B cell (primary cell): ENCODE results near the gene TRMT2A. TPM values are rescaled to one million over a fixed set of nuclear protein-coding genes. Genes with fewer than 3 reads are reported as not detected.

ENCODE experiments used
- ATAC-seq: fragments of 200-7000 bp; cut with Tn5 transposase; one replicate; pipeline ENCODE4 v1.10.0; 2021; ENCODE audit warnings: low read depth, mild to moderate bottlenecking, moderate number of reproducible peaks, moderate library complexity
- CTCF ChIA-PET: fragments of 350-600 bp; sonication (Branson Sonifier 250); formaldehyde crosslinking; loops from one replicate; lab custom pipeline; 2021; ENCODE audit warnings: antibody characterized with exemption, inconsistent platforms; lab: Charles Lee
- POLR2A ChIA-PET: fragments of 350-600 bp; sonication (Branson Sonifier 250); formaldehyde crosslinking; loops from one replicate; lab custom pipeline; 2021; ENCODE audit warnings: antibody characterized with exemption; lab: Charles Lee
- DNase-seq: peaks from one replicate; pipeline ENCODE4 v3.0.0; 2013
- H2AFZ ChIP-seq: 2 replicates; pipeline ENCODE4 v1.6.1; 2012; ENCODE audit warnings: mild to moderate bottlenecking, low read depth, low read length; ENCODE audit not compliant: insufficient read depth, poor library complexity, severe bottlenecking
- H3K27ac ChIP-seq, 2 donors: 1 replicate in 1 of 2; 2 replicates in 1 of 2; pipeline ENCODE4 v1.5.1; 2012 to 2013; ENCODE audit warnings: low read length in 2 of 2, mild to moderate bottlenecking in 2 of 2, moderate library complexity in 1 of 2
- H3K27me3 ChIP-seq, 4 experiments: fragments of 200-600 bp in 1 of 4; sonication (generic) in 1 of 4; replicated peaks in 1 of 4; 1 replicate in 2 of 4; 2 replicates in 2 of 4; pipeline versions ENCODE4 v1.6.1 to v1.7.0; 2013 to 2016; ENCODE audit warnings: low read length in 3 of 4, mild to moderate bottlenecking in 2 of 4, mixed read lengths in 1 of 4, moderate library complexity in 1 of 4; ENCODE audit not compliant: insufficient read depth in 4 of 4, control insufficient read depth in 3 of 4; ENCODE audit errors: control extremely low read depth in 1 of 4
- H3K36me3 ChIP-seq, 2 experiments: replicated peaks in 1 of 2; 1 replicate in 1 of 2; 2 replicates in 1 of 2; pipeline versions ENCODE4 v1.6.1 to v1.7.1; 2013; ENCODE audit warnings: low read length in 1 of 2; ENCODE audit not compliant: insufficient read depth in 2 of 2, control insufficient read depth in 1 of 2; ENCODE audit errors: control extremely low read depth in 1 of 2, extremely low read depth in 1 of 2
- H3K4me1 ChIP-seq, 2 donors: fragments of 200-600 bp in 1 of 2; sonication (generic) in 1 of 2; 1 replicate in 1 of 2; 2 replicates in 1 of 2; pipeline versions ENCODE4 v1.5.1 to v1.6.1; 2013 to 2017; ENCODE audit warnings: low read length in 2 of 2; ENCODE audit not compliant: control insufficient read depth in 2 of 2, insufficient read depth in 2 of 2
- H3K4me2 ChIP-seq: replicated peaks from 2 replicates; pipeline ENCODE3; 2012; ENCODE audit warnings: mild to moderate bottlenecking, low read depth, low read length; ENCODE audit not compliant: poor library complexity, severe bottlenecking
- H3K4me3 ChIP-seq, 5 experiments: fragments of 200-600 bp in 1 of 5; sonication (generic) in 1 of 5; 1 replicate in 3 of 5; 2 replicates in 2 of 5; pipeline versions ENCODE4 v1.5.1 to v1.7.0; 2011 to 2016; ENCODE audit warnings: low read length in 4 of 5, mild to moderate bottlenecking in 4 of 5, low read depth in 2 of 5, control low read depth in 1 of 5, moderate library complexity in 1 of 5; ENCODE audit not compliant: insufficient read depth in 1 of 5; ENCODE audit errors: control extremely low read depth in 1 of 5, extremely low read depth in 1 of 5
- H3K79me2 ChIP-seq: fragments of 200-600 bp; sonication (generic); one replicate; pipeline ENCODE4 v1.6.0; 2016; ENCODE audit warnings: low read length; ENCODE audit not compliant: control insufficient read depth, insufficient read depth
- H3K9ac ChIP-seq: fragments of 200-600 bp; sonication (generic); 2 replicates; pipeline ENCODE4 v1.6.1; 2017; ENCODE audit warnings: mild to moderate bottlenecking, low read length, moderate library complexity
- H3K9me3 ChIP-seq, 3 donors: one replicate each; pipeline versions ENCODE4 v1.6.1 to v1.7.1; 2013; ENCODE audit warnings: low read length in 2 of 3; ENCODE audit not compliant: control insufficient read depth in 2 of 3, insufficient read depth in 1 of 3; ENCODE audit errors: control extremely low read depth in 1 of 3
- H4K20me1 ChIP-seq: 2 replicates; pipeline ENCODE4 v1.6.0; 2012; ENCODE audit warnings: mild to moderate bottlenecking, low read length; ENCODE audit not compliant: insufficient read depth, control insufficient read depth, poor library complexity, severe bottlenecking
- H3K27ac Mint-ChIP-seq: one replicate; pipeline ENCODE4 v1.8.0; 2021; ENCODE audit warnings: mixed read lengths
- H3K27me3 Mint-ChIP-seq: one replicate; pipeline ENCODE4 v1.8.0; 2021; ENCODE audit warnings: mixed read lengths
- H3K4me1 Mint-ChIP-seq: one replicate; pipeline ENCODE4 v1.8.0; 2021; ENCODE audit warnings: mixed read lengths
- H3K4me3 Mint-ChIP-seq: one replicate; pipeline ENCODE4 v1.8.0; 2021; ENCODE audit warnings: mixed read lengths
- H3K9me3 Mint-ChIP-seq: one replicate; pipeline ENCODE4 v1.8.0; 2022; ENCODE audit warnings: mixed read lengths; ENCODE audit not compliant: insufficient read depth
- CTCF ChIP-seq: fragments of 200-600 bp; IDR thresholded peaks from one replicate; pipeline ENCODE4 v1.8.0; 2022; ENCODE audit warnings: antibody characterized with exemption, mild to moderate bottlenecking
- EZH2 ChIP-seq: IDR thresholded peaks from 2 replicates; pipeline ENCODE4 v1.6.1; 2012; ENCODE audit warnings: borderline replicate concordance, low read depth, mild to moderate bottlenecking, moderate library complexity, low read length; ENCODE audit not compliant: insufficient read depth, poor library complexity, severe bottlenecking
- WGBS: methylation state at CpG from one replicate; pipeline ENCODE4 v1.1.5; 2013; ENCODE audit warnings: missing lambda C conversion rate; ENCODE audit not compliant: insufficient coverage; 5-methylcytosine and 5-hydroxymethylcytosine counted together
- intact Hi-C: fragments of 100-400 bp; cut with micrococcal nuclease; formaldehyde crosslinking; loops from one replicate; pipeline ENCODE4 v1.10.0; 2022
- polyA plus RNA-seq: library from polyadenylated mRNA; depleted of rRNA; stranded (reverse); fragments of >200 nt; gene quantifications from 2 replicates; pipeline ENCODE4 v1.2.3, GENCODE V29; 2012
- total RNA-seq, 2 donors: library from RNA; stranded (reverse); fragments of 120-200 nt in 1 of 2; gene quantifications; 1 replicate in 1 of 2; 2 replicates in 1 of 2; pipeline versions ENCODE4 v1.2.3 to v1.2.4, GENCODE V29; 2013 to 2022

Gene TRMT2A
- total and polyA plus RNA-seq, 2 donors (not counting 1 experiment from before 2014, with no cell fraction given): 95.7 to 144 TPM

DNA sequence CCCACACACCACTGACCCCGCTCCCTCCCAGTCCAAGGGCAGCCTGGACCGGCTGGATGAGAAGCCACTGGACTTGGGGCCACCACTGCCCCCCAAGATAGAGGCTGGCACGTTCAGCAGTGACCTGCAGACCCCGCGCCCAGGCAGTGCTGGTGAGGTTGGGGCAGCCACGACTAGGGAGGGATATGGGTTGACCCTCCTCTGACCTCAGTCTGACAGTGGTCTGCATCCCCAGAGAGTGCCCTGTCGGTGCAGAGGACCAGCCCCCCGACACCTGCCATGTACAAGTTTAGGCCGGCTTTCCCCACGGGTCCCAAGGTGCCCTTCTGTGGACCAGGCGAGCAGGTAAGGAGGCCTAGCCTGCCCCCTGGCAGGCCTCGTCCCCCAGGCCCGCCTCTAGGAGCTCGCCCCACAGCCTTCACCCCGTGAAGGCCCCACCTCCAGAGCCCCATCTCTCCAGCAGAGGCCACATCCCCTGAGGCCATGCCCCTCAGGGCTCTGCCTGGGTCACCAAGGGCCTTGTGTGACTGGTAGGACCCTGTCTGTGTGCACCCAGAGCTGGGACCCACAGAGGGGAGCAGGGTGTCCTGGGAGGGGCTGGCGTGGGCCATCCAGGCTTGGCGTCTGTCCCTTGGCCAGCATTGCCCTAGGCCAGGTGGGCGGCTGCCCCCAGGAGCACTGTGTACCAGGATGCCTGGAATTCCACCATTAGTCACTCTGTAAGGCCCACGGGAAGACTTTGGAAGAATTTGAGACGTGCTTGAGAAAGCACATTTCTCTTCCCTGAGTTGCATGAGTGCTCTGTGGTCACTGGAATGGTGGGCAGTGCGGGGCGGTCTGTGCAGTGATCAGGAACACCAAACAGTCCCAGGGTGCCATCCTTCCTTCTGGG, 24.4 kb upstream of the TRMT2A start:
- ChIA-PET CTCF (no interaction called here), POLR2A (no interaction called here)
- no peak overlapping the region for H3K27ac Mint-ChIP-seq
- no peaks in the 10 kb centered on the region for H3K27me3 Mint-ChIP-seq
- Histone ChIP-seq H3K9me3 (no peaks in the 10 kb centered on the region), H2AFZ (no peak overlapping the region), H3K4me2 (no peak overlapping the region), H3K79me2 (peaks cover 13% of the 10 kb centered on the region), H3K4me3 (no peak overlapping the region), H4K20me1 (peaks cover 30% of the 10 kb centered on the region), H3K27ac (no peak overlapping the region), H3K9ac (no peak overlapping the region), H3K4me1 (peaks cover 0 to 9% of the 10 kb centered on the region in 2 donors), H3K36me3 (peaks cover 0 to 7% of the 10 kb centered on the region in 2 experiments), H3K27me3 (no peaks in the 10 kb centered on the region)
- 96% methylated on average over 19 of the region's 22 CpGs for WGBS
- DNase-seq: no peak
- H3K4me1 Mint-ChIP-seq: peaks cover 15% of the 10 kb centered on the region
- ATAC-seq: no peak
- intact Hi-C loops: no loop called here
- TF ChIP-seq EZH2: no peak
- no peak for TF ChIP-seq CTCF
- H3K9me3 Mint-ChIP-seq: no peaks in the 10 kb centered on the region
- no peak overlapping the region for H3K4me3 Mint-ChIP-seq

GRCh38 chr22:20140521-20140964, 23.5 kb upstream of the TRMT2A start:
- H3K9me3 Mint-ChIP-seq: no peaks in the 10 kb centered on the region
- H3K4me3 ChIP-seq: no peak overlapping the region
- WGBS: 95% methylated on average over 17 of the region's 17 CpGs
- intact Hi-C loops: no loop called here
- POLR2A ChIA-PET: no interaction called here
- TF ChIP-seq CTCF (no peak), EZH2 (no peak)
- H3K36me3 ChIP-seq: peaks cover 0 to 7% of the 10 kb centered on the region in 2 experiments
- no peak overlapping the region for H3K4me3 Mint-ChIP-seq
- peaks cover 0 to 18% of the 10 kb centered on the region in 2 donors for H3K4me1 ChIP-seq
- no peaks in the 10 kb centered on the region for H3K9me3 ChIP-seq
- peaks cover 17% of the 10 kb centered on the region for H3K4me1 Mint-ChIP-seq
- peaks cover 16% of the 10 kb centered on the region for H3K79me2 ChIP-seq
- CTCF ChIA-PET: no interaction called here
- H3K27ac Mint-ChIP-seq: no peak overlapping the region
- H3K27me3 ChIP-seq: no peaks in the 10 kb centered on the region
- H3K27me3 Mint-ChIP-seq: no peaks in the 10 kb centered on the region
- no peak overlapping the region for H3K9ac ChIP-seq
- no peak overlapping the region for H3K27ac ChIP-seq
- ATAC-seq (no peak), DNase-seq (no peak)
- H2AFZ ChIP-seq: no peak overlapping the region
- H4K20me1 ChIP-seq: peaks cover 39% of the 10 kb centered on the region
- H3K4me2 ChIP-seq: no peak overlapping the region
